Activated CD4-positive, alpha-beta T cell treated with anti-CD3 and anti-CD28 coated beads, Interleukin-2, amount 10 ng/mL, durations not matched to agents 24 days and 14 days (primary cell): Measurements from ENCODE around the gene CD248. TPM values are rescaled to one million over a fixed set of nuclear protein-coding genes. Genes with fewer than 3 reads are reported as not detected.

Experiments
- DNase-seq: peaks from one replicate; pipeline ENCODE4 v3.0.0; 2022
- H3K27ac Mint-ChIP-seq: one replicate; pipeline ENCODE4 v1.8.0; 2022; ENCODE audit warnings: mild to moderate bottlenecking, mixed read lengths
- H3K27me3 Mint-ChIP-seq: one replicate; pipeline ENCODE4 v1.8.0; 2022; ENCODE audit warnings: mixed read lengths
- H3K36me3 Mint-ChIP-seq: one replicate; pipeline ENCODE4 v1.8.0; 2022; ENCODE audit warnings: low read depth, mild to moderate bottlenecking, mixed read lengths
- H3K4me1 Mint-ChIP-seq: one replicate; pipeline ENCODE4 v1.8.0; 2021; ENCODE audit warnings: mixed read lengths
- H3K4me3 Mint-ChIP-seq: one replicate; pipeline ENCODE4 v1.8.0; 2022; ENCODE audit warnings: mild to moderate bottlenecking, moderate library complexity, mixed read lengths
- H3K9me3 Mint-ChIP-seq: one replicate; pipeline ENCODE4 v1.8.0; 2021; ENCODE audit warnings: mixed read lengths
- intact Hi-C: fragments of 100-400 bp; cut with micrococcal nuclease; formaldehyde crosslinking; loops from one replicate; pipeline ENCODE4 v1.15.1; 2023
- total RNA-seq: library from RNA; stranded (reverse); gene quantifications from 2 replicates; pipeline ENCODE4 v1.2.3, GENCODE V29; 2022

CD248 gene
- total RNA-seq, 1 donor from 2014 or later, result not detected

- H3K4me1 Mint-ChIP-seq, result peaks cover 25% of the 10 kb centered on the region
- DNase-seq, result peak; percentile 95
- intact Hi-C loops, result loop anchor here (1.0 to 5.0 kb wide), 3 partner anchors 15 to 265 kb away; partner anchors contain the start of genes B4GAT1, BANF1, BRMS1 and EIF1AD
- peaks cover 45% of the 10 kb centered on the region for H3K36me3 Mint-ChIP-seq
- no peaks in the 10 kb centered on the region for H3K9me3 Mint-ChIP-seq
- peak overlapping the region; percentile 98 for H3K27ac Mint-ChIP-seq
- peak overlapping the region; percentile 99 for H3K4me3 Mint-ChIP-seq
- peaks cover 4% of the 10 kb centered on the region for H3K27me3 Mint-ChIP-seq
These were observed 49.2 kb downstream of the CD248 start for GRCh38 chr11:66267379-66268243.

DNA sequence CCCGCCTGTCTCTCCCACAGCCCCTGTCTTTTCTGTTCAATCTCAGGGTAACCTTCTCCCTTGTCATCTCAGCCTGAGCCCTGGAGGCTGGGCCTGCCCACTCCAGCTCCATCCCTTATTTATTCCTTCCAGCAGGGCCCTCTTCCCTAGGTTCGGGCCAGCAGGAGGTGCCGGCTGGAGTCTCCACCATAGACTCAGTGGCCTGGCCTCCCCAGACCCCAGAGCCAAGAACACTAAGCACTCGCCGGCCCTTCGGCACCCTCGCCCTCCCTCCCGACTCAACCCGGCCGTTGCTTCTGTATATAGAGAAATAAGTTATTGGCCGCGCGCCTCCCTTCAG is 49.8 kb downstream of the CD248 start:
- intact Hi-C loops, result loop anchor here (1.0 to 5.0 kb wide), 3 partner anchors 15 to 265 kb away; partner anchors contain the start of genes B4GAT1, BANF1, BRMS1 and EIF1AD

DNA sequence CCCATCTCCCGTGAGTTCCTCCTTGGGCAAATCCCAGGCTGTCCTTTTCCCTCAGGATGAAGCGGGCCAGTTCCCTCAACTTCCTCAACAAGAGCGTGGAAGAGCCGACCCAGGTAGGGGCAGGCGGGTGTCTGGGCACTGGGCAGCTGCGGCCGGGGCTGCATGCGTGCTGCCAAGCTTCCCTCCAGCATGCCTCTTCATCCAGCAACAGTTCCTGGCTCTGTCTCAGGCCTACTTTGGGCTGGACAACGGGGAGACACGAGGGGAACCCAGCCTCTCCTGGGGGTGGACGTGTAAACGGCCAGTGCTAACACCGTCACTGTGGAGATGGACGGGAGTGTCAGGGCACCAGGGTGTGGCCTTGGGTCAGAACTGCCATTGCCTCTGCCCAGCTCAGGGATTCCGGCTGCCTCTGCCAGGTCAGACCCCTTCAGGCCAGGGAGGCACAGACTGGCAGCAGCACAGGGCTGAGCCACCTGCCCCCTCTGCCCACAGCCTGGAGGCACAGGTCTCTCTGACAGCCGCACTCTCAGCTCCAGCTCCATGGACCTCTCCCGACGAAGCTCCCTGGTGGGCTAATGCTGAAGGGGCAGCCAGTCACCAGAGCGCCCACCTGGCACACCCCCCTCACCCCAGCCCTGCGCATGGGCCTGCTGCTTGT is 50.3 kb downstream of the CD248 start:
- Mint-ChIP-seq H3K27me3 (peaks cover 4% of the 10 kb centered on the region), H3K27ac (peak overlapping the region; percentile 87), H3K4me1 (peaks cover 25% of the 10 kb centered on the region), H3K9me3 (no peaks in the 10 kb centered on the region), H3K4me3 (peak overlapping the region; percentile 99), H3K36me3 (peaks cover 43% of the 10 kb centered on the region)
- no peak for DNase-seq
- intact Hi-C loops, result loop anchor here (1.0 to 5.0 kb wide), 3 partner anchors 16 to 264 kb away; partner anchors contain the start of genes B4GAT1, BANF1, BRMS1 and EIF1AD

More for the DNA sequence above, 49.8 kb downstream of the CD248 start:
- peaks cover 25% of the 10 kb centered on the region for H3K4me1 Mint-ChIP-seq
- DNase-seq, result no peak
- peaks cover 45% of the 10 kb centered on the region for H3K36me3 Mint-ChIP-seq
- peak overlapping the region; percentile 87 for H3K27ac Mint-ChIP-seq
- peak overlapping the region; percentile 99 for H3K4me3 Mint-ChIP-seq
- H3K27me3 Mint-ChIP-seq, result peaks cover 4% of the 10 kb centered on the region
- H3K9me3 Mint-ChIP-seq, result no peaks in the 10 kb centered on the region

DNA sequence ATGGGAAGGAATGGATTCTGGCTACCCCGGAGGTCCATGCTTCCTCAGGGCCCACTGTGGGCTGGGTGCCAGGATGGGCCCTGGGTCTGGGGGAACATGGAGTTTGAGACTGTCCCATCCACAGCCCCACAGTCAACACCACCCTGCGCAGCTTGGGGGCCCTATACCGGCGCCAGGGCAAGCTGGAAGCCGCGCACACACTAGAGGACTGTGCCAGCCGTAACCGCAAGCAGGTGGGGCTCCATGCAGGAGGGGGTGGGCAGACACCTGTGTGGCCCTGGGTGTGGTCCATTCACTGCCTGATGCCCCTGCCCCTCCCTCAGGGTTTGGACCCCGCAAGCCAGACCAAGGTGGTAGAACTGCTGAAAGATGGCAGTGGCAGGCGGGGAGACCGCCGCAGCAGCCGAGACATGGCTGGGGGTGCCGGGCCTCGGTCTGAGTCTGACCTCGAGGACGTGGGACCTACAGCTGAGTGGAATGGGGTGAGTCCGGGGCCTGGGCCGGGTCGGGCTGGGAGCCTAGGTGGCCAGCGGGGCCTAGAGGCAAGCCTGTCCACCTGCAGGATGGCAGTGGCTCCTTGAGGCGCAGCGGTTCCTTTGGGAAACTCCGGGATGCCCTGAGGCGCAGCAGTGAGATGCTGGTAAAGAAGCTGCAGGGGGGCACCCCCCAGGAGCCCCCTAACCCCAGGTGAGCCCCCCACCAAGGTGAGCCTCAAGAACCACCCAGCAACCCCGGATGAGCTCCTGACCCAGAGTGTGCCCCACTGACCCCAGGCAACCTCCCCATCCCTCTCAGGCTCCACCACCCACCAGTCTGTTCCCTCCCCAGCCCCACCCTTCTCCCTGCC is 51.1 kb downstream of the CD248 start:
- no peak overlapping the region for H3K4me3 Mint-ChIP-seq
- intact Hi-C loops, result loop anchor here (5.0 kb wide), 2 partner anchors 82 to 263 kb away; partner anchors contain the start of genes B4GAT1, BANF1, BRMS1 and EIF1AD
- H3K9me3 Mint-ChIP-seq, result no peaks in the 10 kb centered on the region
- peaks cover 4% of the 10 kb centered on the region for H3K27me3 Mint-ChIP-seq
- no peak overlapping the region for H3K27ac Mint-ChIP-seq
- peaks cover 23% of the 10 kb centered on the region for H3K4me1 Mint-ChIP-seq
- H3K36me3 Mint-ChIP-seq, result peaks cover 43% of the 10 kb centered on the region
- DNase-seq, result no peak

DNA sequence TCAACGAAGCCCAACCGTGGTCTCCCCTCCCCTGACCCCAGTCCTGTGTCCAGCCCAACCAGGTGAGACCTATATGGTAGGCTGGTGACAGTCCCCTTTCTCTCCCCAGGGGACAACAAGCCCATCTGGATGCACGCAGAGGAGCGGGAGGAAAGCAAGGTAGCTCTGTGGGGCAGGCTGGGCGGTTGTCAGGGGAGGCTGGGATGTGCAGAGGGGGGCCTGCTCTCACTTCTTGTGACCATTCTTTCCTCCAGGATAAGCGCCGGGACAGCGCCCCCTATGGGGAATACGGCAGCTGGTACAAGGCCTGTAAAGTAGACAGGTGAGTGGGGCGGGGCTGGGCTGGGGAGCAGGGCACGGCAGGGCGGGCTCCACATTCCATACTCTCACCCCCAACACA is 51.9 kb downstream of the CD248 start:
- Mint-ChIP-seq H3K9me3 (no peaks in the 10 kb centered on the region), H3K4me3 (no peak overlapping the region), H3K36me3 (peaks cover 44% of the 10 kb centered on the region), H3K4me1 (peaks cover 20% of the 10 kb centered on the region), H3K27me3 (peaks cover 4% of the 10 kb centered on the region), H3K27ac (no peak overlapping the region)
- DNase-seq, result peak; percentile 81
- intact Hi-C loops, result loop anchor here (5.0 kb wide), 2 partner anchors 82 to 263 kb away; partner anchors contain the start of genes B4GAT1, BANF1, BRMS1 and EIF1AD

Other genes starting within 250 kb of the CD248 start
- 90.9 and 96.7 TPM in 2 replicates for gene PACS1, start 246.8 kb downstream of the CD248 start, total RNA-seq
- 56.6 and 57.0 TPM in 2 replicates for gene KLC2, start 59.3 kb downstream of the CD248 start, total RNA-seq
- 117 and 123 TPM in 2 replicates for gene RAB1B, start 48.4 kb downstream of the CD248 start, total RNA-seq
- gene CNIH2, start 38.9 kb downstream of the CD248 start, total RNA-seq, result 1.0 and 2.7 TPM in 2 replicates
- 108 and 119 TPM in 2 replicates for gene YIF1A, start 27.9 kb downstream of the CD248 start, total RNA-seq
- gene TMEM151A, start 25.1 kb downstream of the CD248 start, total RNA-seq, result not detected in 2 replicates
- gene RIN1, start 19.4 kb upstream of the CD248 start, total RNA-seq, result 0.99 and 1.1 TPM in 2 replicates
- gene BRMS1, start 28.1 kb upstream of the CD248 start, total RNA-seq, result 55.6 and 58.4 TPM in 2 replicates
- 10.8 and 11.1 TPM in 2 replicates for gene B4GAT1, start 30.6 kb upstream of the CD248 start, total RNA-seq
- 17.4 and 18.9 TPM in 2 replicates for gene SLC29A2, start 54.7 kb upstream of the CD248 start, total RNA-seq
- gene NPAS4, start 104.0 kb upstream of the CD248 start, total RNA-seq, result 0.09 TPM in 1 of 2 replicates, not detected in the other
- 102 TPM in 2 replicates for gene MRPL11, start 121.8 kb upstream of the CD248 start, total RNA-seq
- gene PELI3, start 149.9 kb upstream of the CD248 start, total RNA-seq, result 16.1 and 18.3 TPM in 2 replicates
- gene DPP3, start 163.4 kb upstream of the CD248 start, total RNA-seq, result 97.1 and 106 TPM in 2 replicates
- 17.6 and 18.3 TPM in 2 replicates for gene BBS1, start 193.6 kb upstream of the CD248 start, total RNA-seq
- 12.2 and 13.9 TPM in 2 replicates for gene ZDHHC24, start 229.0 kb upstream of the CD248 start, total RNA-seq
- gene ACTN3, start 229.9 kb upstream of the CD248 start, total RNA-seq, result 0.07 TPM in 2 replicates